Effector CD4-positive, alpha-beta T cell (primary cell): ENCODE results near the gene PIEZO2.
"Not testable (repeated sequence)": the region's sequence is repeated elsewhere in the genome, so short reads cannot be mapped to it uniquely, and the experiment has no call there.

Source experiments
- DNase-seq: peaks from one replicate; pipeline ENCODE4 v3.0.0-alpha.2; 2020

PIEZO2 gene

DNA sequence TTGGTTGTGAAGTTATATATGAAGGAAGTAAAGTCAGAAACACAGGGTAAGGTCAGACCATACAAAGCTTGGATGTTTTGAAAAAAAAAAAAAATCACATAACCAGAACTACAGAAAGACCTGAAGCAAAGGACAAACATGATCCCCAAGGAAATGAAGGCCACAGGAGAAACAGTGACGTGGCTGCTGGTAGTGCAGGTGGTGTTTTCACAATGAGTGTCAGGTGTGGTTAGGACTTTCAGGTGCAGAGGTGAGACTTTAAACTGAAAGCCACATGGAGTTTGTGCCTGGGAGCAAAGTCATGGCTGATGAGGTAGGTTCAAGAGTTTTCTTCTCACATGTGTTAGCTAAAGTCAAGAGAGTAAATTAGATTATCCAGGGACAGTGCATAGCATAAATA lies 270.7 kb downstream of the PIEZO2 start:
- no peak for DNase-seq

- no peak for DNase-seq
Observed at GRCh38 chr18:10877987-10878386, 271.4 kb downstream of the PIEZO2 start.

DNA sequence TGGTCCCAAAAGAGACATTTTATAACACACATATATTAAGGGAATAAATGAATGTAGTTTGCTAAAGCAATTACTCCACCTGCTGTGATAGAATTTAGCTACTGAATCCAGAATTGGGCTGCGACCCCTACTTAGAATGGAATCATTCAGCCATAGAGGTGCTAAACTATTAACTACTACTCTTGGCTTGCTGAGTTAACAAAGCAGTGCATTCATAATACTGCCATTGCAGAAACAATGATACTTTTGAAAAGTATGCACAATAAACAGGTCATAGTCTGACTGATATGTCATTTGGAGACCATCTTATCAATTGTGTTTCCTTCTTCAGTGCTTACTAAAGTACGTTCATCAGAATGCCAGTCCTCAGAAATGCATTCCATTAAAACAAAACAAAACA lies 273.6 kb downstream of the PIEZO2 start:
- DNase-seq, result no peak

DNA sequence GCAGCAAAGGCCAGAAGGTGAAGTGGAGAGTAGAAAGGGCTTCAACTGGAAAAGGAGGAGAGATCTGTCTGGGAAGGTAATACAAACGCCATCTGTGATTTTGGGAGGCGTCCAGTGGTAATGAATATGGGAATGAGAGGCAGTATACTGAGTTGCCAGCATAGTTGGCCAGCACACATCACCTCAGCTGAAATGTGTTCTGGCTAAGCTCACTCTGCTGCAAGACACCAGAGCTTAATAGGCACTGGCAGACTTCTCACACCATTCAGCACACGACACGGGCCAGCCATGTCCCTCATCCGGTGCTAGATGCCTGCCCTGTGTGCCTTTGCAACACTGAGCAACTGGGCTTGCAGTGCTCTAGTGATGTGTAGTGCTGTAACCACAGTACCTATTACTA lies 277.1 kb downstream of the PIEZO2 start:
- DNase-seq, result no peak

GRCh38 chr18:10864722-10865121 lies 284.6 kb downstream of the PIEZO2 start:
- no peak for DNase-seq

DNA sequence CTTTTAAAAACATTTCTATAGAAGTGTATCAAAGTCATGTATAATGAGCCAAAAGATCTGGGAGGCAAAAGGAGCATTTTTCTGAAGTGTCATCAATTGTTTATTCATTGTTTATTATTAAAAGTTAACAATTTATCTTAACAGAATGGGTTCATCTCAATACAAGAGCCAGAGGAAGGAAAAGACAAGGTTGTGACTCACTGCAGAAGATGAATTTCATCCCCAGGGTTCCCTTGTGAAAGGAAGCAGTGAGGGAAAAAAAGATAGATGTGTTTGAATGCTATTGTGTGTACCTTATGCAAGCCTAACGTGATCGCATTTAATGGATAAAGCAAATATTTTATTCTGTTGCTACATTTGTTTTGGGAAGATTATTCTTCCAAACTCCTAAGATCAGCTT lies 286.3 kb downstream of the PIEZO2 start:
- DNase-seq, result no peak

DNA sequence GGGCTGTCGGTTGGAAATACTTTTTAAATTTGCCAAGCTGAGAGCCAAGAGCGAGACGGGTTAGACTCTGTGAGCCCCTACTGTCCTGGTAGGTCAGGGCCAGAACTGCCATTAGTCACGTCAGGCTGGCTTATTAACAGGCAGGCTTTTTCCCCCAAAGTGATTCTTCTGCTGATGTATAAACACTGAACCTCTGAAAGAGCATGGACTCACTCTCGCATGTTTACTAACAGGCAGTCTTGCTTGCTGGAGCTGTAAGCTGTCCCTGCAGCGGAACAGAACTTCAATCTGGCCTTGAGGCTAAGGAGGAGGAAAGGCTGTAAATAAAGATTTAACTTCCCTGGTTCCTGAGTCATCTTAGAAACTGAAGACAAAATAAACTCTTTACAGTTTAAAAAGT lies 288.4 kb downstream of the PIEZO2 start:
- DNase-seq, result no peak

DNA sequence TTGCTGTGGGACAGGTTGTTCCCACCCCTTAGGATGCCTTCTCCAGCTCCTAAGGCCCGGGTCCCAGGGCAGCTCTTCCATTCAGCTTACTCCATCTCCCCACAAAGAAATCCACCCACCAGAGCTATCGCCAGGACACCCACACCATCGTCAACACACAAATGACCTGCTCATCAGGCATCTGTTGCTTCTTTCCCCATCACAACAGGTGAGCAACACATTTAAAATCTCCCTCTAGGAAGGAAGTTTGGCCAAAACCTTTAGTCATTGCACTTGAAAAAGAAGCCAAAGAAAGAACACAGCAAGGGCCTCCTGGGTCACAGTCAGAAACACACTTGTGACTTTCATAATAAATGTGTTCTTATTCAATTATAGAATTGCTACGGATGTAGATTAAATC lies 289.0 kb downstream of the PIEZO2 start:
- DNase-seq, result no peak

GRCh38 chr18:10858477-10858876 lies 290.9 kb downstream of the PIEZO2 start:
- DNase-seq, result no peak

DNA sequence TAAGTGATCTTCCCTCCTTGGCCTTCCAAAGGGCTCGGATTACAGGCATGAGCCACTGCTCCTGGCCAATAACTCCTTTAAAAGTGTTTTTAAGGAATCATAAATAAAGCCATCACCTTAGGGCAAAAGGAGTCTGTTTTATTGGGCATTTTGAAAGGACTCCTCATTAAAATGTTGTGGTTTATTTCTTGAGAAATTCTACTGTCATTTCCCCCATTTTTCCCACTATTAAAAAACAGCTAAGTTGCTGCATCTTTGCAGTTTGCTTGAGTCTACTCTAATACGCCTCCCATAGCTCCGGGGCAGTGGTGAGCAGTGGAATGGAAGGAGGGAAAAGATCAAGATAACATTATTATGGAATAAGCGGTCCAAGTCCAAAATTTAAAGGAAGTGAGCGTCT lies 293.2 kb downstream of the PIEZO2 start:
- no peak for DNase-seq

DNA sequence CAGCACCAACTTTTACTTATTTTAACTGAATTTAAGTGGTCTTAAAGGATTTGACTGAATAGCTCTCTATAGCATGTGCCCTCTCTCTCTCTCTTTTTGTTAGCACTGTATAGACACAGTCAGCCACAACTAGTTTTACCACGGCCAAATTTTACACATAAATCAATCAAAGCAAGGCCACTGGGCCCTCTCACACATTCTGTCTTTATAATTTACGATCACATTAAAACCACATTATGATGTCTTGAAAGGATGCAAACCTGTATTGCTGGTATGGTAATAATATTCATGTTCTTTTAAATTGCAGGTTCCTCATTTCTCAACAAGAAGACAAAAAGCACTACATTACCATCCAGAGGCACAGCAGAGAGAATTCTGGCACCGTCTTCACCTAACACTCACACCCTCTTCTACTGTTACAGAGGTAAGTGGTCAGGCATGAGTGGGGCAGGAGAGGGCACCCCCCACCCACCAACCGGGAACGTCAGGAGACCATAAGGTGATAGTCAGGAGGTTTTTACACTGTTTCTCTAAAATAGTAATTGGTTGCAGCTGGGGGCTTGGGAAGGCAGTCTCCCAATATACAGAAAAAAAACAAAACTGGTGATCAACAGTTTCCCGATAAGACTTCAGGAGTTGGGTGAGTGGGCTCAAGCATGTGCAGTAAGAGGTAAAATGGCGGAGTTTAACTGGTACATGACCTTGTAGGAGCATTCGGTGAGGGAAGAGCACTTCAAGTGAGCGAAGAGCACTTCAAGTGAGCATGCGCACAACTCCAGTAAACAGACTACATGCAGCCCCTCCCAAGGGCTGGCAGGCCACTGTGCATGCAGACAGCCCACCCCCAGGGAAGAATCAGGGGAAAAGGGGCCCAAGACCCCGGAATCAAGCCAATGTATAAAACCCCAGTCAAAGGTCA lies 296.7 kb downstream of the PIEZO2 start:
- no peak for DNase-seq

GRCh38 chr18:10851824-10852319 lies 297.5 kb downstream of the PIEZO2 start:
- DNase-seq, result no peak

- no peak for DNase-seq
Observed at GRCh38 chr18:10850840-10851239, 298.5 kb downstream of the PIEZO2 start.

DNA sequence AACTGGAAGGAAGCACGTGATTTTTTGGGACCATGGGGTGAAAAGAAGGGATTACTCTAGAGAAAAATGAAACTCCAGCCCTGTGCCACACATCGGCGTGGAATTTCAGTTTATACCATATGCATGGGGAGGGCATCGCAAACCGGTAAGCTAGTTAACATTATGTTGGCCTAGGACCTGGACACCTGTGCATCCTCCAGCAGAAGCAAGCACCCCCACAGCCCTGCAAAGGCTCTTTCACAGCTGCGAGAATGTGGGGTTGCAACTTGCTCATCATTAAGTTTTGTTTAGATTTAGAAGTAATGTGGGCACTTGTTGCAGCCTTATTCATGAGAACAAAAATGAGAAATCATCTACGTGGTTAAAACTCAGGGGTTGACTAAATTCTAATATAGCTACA lies 299.2 kb downstream of the PIEZO2 start:
- no peak for DNase-seq

- no peak for DNase-seq
Observed at GRCh38 chr18:10847907-10848306, 301.5 kb downstream of the PIEZO2 start.

DNA sequence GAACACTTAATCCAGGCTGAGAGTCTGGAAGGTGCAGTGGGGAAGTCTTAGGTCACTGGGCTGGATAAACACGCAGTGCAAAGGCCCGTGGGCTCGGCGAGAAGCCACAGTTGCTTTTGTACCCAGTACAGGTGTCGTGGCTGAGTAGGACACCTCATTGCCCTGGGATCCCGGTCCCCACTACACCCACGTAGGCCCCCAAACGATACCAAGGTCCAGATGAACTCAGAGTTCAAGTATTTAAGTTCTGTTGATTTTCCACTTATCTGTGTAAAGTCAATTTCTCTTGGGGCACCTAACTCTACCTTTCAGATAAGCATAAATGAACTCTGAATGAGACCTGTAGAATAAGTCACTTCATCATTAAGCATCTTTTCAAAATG lies 302.0 kb downstream of the PIEZO2 start:
- DNase-seq, result no peak

- no peak for DNase-seq
Observed at GRCh38 chr18:10846657-10847407, 302.5 kb downstream of the PIEZO2 start.

DNA sequence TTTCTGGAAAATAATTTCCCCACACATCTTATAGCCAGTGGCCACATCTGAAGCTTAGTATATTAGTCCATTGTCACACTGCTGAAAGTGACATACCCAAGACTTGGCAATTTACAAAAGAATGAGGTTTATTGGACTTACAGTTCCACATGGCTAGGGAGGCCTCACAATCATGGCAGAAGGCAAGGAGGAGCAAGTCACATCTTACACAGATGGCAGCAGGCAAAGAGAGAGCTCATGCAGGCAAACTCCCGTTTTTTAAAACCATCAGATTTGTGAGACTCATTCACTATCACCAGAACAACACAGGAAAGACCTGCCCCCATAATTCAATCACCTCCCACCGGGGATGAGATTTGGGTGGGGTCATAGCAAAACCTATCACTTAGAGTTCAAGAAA lies 303.3 kb downstream of the PIEZO2 start:
- DNase-seq, result not testable (repeated sequence)

DNA sequence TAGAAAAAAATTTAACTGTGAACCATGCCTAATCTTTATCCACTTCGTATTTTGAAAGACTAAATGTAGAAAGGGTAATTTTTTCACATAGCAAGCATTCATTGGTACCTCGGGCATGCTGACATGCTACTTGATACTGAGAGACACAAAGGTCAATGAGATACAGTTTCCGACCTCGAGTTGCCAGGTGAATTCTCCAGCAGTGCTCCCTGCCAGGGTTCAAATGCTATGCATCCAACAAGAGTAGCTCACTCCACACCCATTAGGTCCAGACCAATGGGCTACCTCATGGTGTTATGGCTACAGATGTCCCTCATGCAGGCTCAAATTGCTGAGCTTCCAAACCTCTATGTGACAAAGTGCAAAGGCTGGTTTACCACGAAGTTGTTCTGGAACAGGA lies 305.8 kb downstream of the PIEZO2 start:
- DNase-seq, result no peak

DNA sequence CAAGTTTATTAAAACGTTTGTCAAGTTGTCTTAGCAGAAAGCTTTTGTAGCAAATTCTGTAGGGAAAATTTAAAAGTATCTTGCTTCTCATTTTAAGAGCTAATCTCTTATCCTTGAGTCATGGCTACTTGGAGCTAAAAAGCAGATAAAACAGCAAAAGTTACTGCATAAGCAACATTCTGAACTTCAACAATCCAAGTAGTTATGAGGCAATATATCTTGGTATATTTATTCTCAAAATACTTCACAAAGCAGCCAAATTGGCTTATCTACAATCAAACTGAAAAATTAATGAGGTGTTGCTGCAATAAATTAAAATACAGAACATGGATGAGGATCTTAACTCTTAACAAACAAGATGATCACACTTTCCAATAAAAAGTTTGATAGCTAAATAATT lies 306.5 kb downstream of the PIEZO2 start:
- no peak for DNase-seq

DNA sequence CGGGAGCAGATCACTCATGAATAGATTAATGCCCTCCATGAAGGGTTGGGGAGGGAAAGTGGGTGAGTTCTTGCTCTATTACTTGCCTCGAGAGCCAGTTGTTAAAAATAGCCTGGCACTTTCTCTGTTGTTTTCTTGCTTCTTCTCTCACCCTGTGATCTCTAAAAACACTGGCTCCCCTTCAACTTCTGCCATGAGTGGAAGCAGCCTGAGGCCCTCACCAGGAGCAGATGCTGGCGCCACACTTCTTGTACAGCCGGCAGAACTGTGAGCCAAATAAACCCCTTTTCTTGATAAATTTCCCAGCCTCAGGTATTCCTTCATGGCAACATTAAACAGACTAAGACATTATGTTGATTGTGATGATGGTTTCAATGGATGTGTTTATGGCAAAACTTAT lies 307.0 kb downstream of the PIEZO2 start:
- no peak for DNase-seq

- DNase-seq, result no peak
Observed at GRCh38 chr18:10841203-10841602, 308.2 kb downstream of the PIEZO2 start.

GRCh38 chr18:10840743-10841142 lies 308.6 kb downstream of the PIEZO2 start:
- no peak for DNase-seq

- DNase-seq, result no peak
Observed at GRCh38 chr18:10839421-10839820, 309.9 kb downstream of the PIEZO2 start.
